Pulmonary artery endothelial cell (primary cell): ENCODE measurements around the gene CTNNA3. TPM values are rescaled to one million over a fixed set of nuclear protein-coding genes. Genes with fewer than 3 reads are reported as not detected.

Experiments
- DNase-seq: peaks from one replicate; pipeline ENCODE4 v3.0.0-alpha.2; 2011; ENCODE audit warnings: low read depth, low spot score
- total RNA-seq: library from RNA; depleted of rRNA; stranded (reverse); fragments of >200 nt; gene quantifications from 2 replicates; pipeline ENCODE4 v1.2.3, GENCODE V29; 2014

Gene CTNNA3
- total RNA-seq, 1 donor from 2014 or later, result not detected

- DNase-seq, result no peak
Measured at GRCh38 chr10:66244953-66245352, 1451.0 kb downstream of the CTNNA3 start.

DNA sequence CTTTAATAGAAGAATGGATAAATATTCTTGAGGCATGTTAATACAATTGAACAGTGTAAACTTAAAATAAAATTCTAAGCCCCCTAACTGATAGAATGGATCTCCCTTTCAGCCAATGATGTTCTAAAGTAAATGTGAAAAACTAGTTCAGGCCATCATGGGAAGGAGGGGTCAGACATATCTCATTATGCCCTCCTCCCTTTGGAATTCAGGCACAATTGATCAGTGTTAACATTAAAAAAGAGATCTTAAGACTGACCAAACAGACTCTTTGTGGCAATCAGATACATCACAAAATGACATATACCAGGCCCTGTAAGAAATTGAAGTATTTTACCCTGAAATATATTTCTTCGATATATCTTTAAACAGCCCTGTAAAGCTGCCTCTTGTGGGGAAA is 1453.1 kb downstream of the CTNNA3 start:
- DNase-seq, result no peak

DNA sequence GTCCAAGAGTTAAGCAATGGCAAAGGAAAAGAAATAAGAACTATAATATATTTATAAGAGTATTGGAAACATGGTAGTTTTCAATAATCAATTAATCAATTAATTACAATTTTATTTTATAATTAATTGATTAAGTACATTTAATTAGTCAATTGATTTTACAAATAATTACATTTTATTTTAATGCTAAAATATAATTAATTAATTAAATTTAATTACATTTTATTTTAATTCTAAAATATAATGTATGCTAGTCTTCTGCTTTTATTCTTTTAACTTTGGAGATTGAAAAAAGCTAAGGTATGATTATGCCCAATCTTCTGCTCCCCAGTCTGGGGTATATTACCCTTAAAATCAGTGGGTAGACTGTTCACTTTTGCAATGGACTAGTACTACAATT is 1456.9 kb downstream of the CTNNA3 start:
- no peak for DNase-seq

DNA sequence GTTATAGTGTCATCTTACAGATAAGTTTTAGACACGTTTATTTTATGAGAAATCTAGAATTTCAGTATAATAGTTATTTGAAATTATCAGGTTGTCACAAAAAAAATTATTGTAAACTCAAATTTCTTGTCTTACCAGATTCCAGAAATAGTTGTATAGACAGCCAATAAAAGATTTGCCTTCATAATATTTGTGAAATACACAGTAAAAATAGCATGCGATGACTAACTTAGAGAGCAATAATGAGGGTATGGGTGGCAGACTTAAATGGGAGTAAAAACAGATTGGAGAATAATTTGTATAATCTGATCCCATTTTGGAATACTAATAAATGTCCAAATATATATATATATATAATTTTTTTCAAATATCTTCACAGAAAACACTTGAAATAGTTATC is 1457.7 kb downstream of the CTNNA3 start:
- no peak for DNase-seq

GRCh38 chr10:66234872-66235271 is 1461.1 kb downstream of the CTNNA3 start:
- no peak for DNase-seq

DNA sequence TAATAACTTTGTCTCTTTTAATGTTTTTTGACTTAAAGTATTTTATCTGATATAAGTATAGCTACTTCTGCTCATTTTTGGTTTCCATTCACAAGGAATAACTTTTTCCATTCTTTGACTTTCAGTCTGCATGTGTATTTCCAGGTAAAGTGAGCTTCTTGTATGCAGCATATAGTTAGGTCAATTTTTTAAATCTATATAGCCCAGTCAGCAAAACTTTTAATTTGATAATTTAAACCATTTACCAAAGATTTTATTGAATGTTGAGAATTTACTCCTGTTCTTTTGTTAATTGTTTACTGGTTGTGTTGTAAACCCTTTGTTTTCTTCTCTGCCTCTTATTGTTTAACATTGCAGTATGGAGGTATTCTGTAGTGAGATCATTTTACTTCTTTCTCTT is 1467.1 kb downstream of the CTNNA3 start:
- no peak for DNase-seq

GRCh38 chr10:66223656-66224055 is 1472.3 kb downstream of the CTNNA3 start:
- DNase-seq, result no peak

- no peak for DNase-seq
Measured at GRCh38 chr10:66222462-66223046, 1473.4 kb downstream of the CTNNA3 start.

DNA sequence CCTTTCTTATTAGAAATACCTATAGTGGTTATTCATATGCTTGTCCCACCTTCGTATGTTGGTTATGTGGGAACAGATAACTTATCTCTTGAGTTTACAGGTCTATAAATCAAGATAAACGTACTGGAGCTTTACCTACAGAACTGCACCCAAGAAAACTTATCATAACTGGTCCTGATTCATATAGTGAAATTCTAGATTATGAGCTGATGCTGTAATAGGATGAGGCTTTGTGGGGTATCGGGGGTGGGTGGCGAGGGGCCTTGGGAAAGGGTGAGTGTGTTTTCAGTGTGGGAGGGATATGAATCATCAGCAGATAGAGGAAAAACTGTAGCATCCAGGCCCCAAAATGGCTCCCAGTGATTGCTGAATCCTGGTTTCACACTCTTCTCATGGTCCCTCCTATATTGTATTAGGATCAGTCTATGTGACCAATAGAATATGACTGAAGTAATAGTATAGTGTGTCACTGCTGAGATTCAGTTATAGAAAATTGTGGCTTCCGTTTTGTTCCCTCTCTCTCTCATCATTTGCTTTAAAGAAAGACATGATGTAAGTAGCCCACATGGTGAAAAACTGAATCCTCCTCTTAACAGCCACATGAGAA is 1476.9 kb downstream of the CTNNA3 start:
- no peak for DNase-seq

GRCh38 chr10:66218289-66218688 is 1477.7 kb downstream of the CTNNA3 start:
- DNase-seq, result no peak

- DNase-seq, result no peak
Measured at GRCh38 chr10:66215920-66216319, 1480.1 kb downstream of the CTNNA3 start.

- DNase-seq, result no peak
Measured at GRCh38 chr10:66214721-66215404, 1481.1 kb downstream of the CTNNA3 start.

GRCh38 chr10:66209025-66209424 is 1487.0 kb downstream of the CTNNA3 start:
- DNase-seq, result no peak

GRCh38 chr10:66204838-66205237 is 1491.2 kb downstream of the CTNNA3 start:
- DNase-seq, result no peak

DNA sequence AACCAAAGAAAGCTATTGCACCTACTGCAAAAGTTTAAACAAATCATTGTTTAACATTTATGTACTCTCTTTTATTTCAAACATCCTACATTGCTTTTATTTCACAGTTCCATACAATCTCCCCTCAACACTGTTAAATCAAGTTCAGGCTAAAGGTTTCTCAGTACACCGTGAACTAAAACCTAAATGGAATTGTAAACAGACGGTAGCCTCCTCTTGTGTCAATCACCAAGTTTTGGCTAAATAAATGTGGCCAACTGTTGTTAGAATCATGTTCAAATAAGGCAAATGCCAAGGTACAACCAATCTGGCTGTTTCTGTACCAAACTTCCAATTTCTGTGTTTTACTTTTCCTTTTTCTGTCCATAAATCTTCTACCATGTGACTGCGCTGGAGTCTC is 1493.9 kb downstream of the CTNNA3 start:
- no peak for DNase-seq

GRCh38 chr10:66192162-66192831 is 1503.7 kb downstream of the CTNNA3 start:
- DNase-seq, result no peak

DNA sequence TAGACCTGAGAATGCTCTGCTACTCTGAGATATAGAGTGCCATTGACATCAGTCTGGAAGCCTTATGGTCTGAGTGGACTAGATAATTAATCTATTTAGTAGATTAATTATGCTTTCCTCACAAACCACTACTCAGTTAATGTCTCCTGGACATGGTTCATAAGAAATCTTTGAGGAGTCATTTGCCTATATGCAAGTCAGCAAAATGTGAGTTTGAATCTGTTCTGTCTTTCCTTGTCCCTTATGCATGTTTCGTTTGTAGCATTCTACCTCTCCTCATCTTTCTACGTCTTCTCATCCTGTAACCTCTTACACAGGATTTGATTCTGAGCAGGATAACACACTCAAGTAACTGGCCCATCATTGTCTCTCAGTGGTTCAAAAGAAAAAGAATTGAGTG is 1505.6 kb downstream of the CTNNA3 start:
- DNase-seq, result no peak

- DNase-seq, result no peak
Measured at GRCh38 chr10:66189271-66189670, 1506.7 kb downstream of the CTNNA3 start.

- DNase-seq, result no peak
Measured at GRCh38 chr10:66187053-66187733, 1508.8 kb downstream of the CTNNA3 start.

- DNase-seq, result no peak
Measured at GRCh38 chr10:66183028-66183427, 1513.0 kb downstream of the CTNNA3 start.

GRCh38 chr10:66180581-66181318 is 1515.2 kb downstream of the CTNNA3 start:
- peak; percentile 10 for DNase-seq
